ENCODE results near the gene PSD4.

PSD4 gene

DNA sequence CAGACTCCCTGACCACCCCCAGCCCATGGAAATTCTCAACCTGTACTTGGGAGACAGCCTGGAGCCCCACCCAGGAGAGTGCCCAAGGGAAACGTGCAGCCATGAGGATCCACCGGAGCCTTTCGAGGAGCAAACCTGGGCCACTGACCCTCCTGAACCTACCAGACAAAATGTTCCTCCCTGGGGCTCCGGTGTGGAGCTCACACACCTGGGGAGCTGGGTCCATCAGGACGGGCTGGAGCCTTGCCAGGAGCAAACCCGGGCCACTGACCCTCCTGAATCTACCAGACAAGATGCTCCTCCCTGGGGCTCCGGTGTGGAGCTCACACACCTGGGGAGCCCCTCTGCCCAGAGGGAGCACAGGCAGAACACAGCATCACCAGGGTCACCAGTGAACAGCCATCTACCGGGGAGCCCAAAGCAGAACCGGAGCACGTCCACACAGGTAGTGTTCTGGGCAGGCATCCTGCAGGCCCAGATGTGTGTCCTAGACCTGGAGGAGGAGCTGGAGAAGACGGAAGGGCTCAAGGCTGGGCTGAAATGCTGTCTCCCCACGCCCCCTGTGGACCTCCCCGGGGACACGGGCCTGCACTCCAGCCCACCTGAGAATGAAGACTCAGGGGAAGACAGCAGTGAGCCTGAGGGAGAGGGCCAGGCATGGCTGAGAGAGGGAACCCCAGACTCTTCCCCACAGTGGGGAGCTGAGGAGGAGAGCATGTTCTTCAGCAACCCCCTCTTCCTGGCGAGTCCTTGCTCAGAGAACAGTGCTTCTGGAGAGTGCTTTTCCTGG lies 8.9 kb downstream of the PSD4 start:
- H3K27me3 ChIP-seq (ENCODE audit: control insufficient read depth, insufficient read depth, low read length), result no peaks in the 10 kb centered on the region
- H3K4me3 ChIP-seq (ENCODE audit: low read depth, low read length), result no peak overlapping the region
- H3K9ac ChIP-seq (ENCODE audit: low read depth, low read length), result no peak overlapping the region
- H3K4me1 ChIP-seq (ENCODE audit: control insufficient read depth, insufficient read depth, low read length), result peaks cover 4% of the 10 kb centered on the region; the same call in 1 of the 2 replicates
- no peak overlapping the region for H3K27ac ChIP-seq (ENCODE audit: low read depth, low read length)
- H3K36me3 ChIP-seq (ENCODE audit: control insufficient read depth, insufficient read depth, low read length), result no peaks in the 10 kb centered on the region
- no peaks in the 10 kb centered on the region for H3K9me3 ChIP-seq (ENCODE audit: control insufficient read depth, insufficient read depth, low read length)

GRCh38 chr2:113183264-113183663 lies 9.5 kb downstream of the PSD4 start:
- Histone ChIP-seq H3K36me3 (ENCODE audit: control insufficient read depth, insufficient read depth, low read length) (no peaks in the 10 kb centered on the region), H3K9me3 (ENCODE audit: control insufficient read depth, insufficient read depth, low read length) (no peaks in the 10 kb centered on the region), H3K4me3 (ENCODE audit: low read depth, low read length) (no peak overlapping the region), H3K9ac (ENCODE audit: low read depth, low read length) (no peak overlapping the region), H3K27me3 (ENCODE audit: control insufficient read depth, insufficient read depth, low read length) (no peaks in the 10 kb centered on the region), H3K27ac (ENCODE audit: low read depth, low read length) (no peak overlapping the region), H3K4me1 (ENCODE audit: control insufficient read depth, insufficient read depth, low read length) (peaks cover 4% of the 10 kb centered on the region; the same call in 1 of the 2 replicates)

- Histone ChIP-seq H3K27ac (ENCODE audit: low read depth, low read length) (no peak overlapping the region), H3K4me3 (ENCODE audit: low read depth, low read length) (no peak overlapping the region), H3K9me3 (ENCODE audit: control insufficient read depth, insufficient read depth, low read length) (no peaks in the 10 kb centered on the region), H3K36me3 (ENCODE audit: control insufficient read depth, insufficient read depth, low read length) (no peaks in the 10 kb centered on the region), H3K4me1 (ENCODE audit: control insufficient read depth, insufficient read depth, low read length) (peaks cover 4% of the 10 kb centered on the region; the same call in 1 of the 2 replicates), H3K9ac (ENCODE audit: low read depth, low read length) (no peak overlapping the region), H3K27me3 (ENCODE audit: control insufficient read depth, insufficient read depth, low read length) (no peaks in the 10 kb centered on the region)
Observed at GRCh38 chr2:113183703-113184102, 9.9 kb downstream of the PSD4 start.

DNA sequence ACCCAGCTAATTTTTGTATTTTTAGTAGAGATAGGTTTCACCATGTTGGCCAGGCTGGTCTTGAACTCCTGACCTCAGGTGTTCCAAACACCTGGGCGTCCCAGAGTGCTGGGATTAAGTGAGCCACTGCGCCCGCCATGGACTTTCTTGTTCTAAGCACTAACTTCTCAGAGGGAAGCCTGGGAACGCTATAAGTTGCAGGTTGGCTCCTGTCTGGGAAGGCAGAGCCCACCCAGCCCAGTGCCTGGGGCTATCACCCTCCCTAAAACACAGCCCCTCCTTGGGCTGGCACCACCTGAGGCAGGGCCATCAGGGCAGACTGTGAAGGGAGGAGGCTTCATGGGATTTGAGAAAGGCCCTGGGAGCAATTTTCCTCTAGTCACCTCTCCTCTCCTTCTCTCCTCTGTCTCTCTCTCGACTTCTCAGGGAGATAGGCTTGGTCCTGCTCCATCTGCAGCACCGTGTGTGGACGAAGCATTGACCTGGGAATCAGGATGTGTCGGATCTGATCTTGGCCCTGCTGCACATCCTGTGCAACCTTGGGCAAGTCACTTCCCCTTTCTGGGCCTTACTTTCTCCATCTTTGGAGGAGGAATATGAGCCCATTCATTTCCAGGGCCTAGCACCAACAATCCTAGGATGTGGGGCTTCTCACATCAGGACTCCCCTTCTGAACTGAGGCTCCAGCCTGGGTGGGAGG lies 10.9 kb downstream of the PSD4 start:
- no peak overlapping the region for H3K4me3 ChIP-seq (ENCODE audit: low read depth, low read length)
- H3K27ac ChIP-seq (ENCODE audit: low read depth, low read length), result no peak overlapping the region
- peaks cover 4% of the 10 kb centered on the region; the same call in 1 of the 2 replicates for H3K4me1 ChIP-seq (ENCODE audit: control insufficient read depth, insufficient read depth, low read length)
- H3K9ac ChIP-seq (ENCODE audit: low read depth, low read length), result no peak overlapping the region
- no peaks in the 10 kb centered on the region for H3K27me3 ChIP-seq (ENCODE audit: control insufficient read depth, insufficient read depth, low read length)
- no peaks in the 10 kb centered on the region for H3K9me3 ChIP-seq (ENCODE audit: control insufficient read depth, insufficient read depth, low read length)
- H3K36me3 ChIP-seq (ENCODE audit: control insufficient read depth, insufficient read depth, low read length), result no peaks in the 10 kb centered on the region

DNA sequence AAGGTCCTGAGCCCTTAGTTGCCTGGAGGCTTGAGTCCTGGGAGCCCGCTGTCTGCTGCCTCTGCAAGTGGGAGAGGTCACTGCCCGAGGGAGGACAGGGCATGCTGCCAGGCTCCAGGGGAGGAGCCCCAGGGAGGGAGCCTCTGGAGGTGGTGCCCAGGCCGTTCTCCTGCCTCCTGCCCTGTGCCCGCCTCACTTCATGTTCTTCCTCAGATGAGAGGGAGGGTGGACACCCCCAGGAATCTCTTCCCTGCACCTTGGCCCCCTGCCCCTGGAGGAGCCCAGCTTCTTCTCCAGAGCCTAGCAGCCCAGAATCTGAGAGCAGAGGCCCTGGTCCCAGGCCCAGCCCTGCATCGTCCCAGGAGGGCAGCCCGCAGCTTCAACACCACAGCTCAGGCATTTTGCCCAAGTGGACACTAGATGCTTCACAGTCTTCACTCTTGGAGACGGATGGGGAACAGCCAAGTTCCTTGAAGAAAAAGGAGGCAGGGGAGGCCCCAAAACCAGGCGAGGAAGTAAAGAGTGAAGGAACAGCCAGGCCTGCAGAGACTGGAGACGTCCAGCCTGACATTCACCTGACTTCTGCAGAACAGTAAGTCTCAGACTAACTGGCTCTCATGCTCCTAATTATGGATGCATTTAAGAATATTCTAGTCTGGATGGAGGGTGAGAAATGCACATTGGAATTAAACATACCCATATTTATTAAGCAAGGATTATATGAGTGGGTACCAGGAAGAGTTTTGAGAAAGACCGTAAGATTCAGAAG lies 12.1 kb downstream of the PSD4 start:
- H3K27me3 ChIP-seq (ENCODE audit: control insufficient read depth, insufficient read depth, low read length), result no peaks in the 10 kb centered on the region
- no peaks in the 10 kb centered on the region for H3K9me3 ChIP-seq (ENCODE audit: control insufficient read depth, insufficient read depth, low read length)
- no peaks in the 10 kb centered on the region for H3K36me3 ChIP-seq (ENCODE audit: control insufficient read depth, insufficient read depth, low read length)
- no peak overlapping the region for H3K4me3 ChIP-seq (ENCODE audit: low read depth, low read length)
- H3K4me1 ChIP-seq (ENCODE audit: control insufficient read depth, insufficient read depth, low read length), result no peaks in the 10 kb centered on the region
- no peak overlapping the region for H3K27ac ChIP-seq (ENCODE audit: low read depth, low read length)
- no peak overlapping the region for H3K9ac ChIP-seq (ENCODE audit: low read depth, low read length)

DNA sequence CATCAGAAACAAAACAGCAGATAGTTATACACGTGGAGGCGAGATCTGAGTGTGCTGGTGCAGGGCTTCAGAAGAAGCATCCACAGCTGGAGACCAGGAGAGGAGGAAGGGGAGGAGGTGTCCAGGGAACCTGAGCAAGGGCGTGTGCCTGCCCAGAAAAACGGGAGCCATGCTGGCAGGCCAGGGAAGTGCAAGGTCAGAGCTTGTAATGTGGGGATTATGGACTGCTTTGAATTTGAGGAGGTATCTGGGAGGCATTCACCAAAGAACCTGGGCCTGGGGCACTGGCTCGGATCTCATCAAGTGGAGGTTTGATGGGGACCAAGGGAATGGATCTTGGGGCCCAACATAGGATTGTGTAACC lies 12.6 kb downstream of the PSD4 start:
- Histone ChIP-seq H3K36me3 (ENCODE audit: control insufficient read depth, insufficient read depth, low read length) (no peaks in the 10 kb centered on the region), H3K4me1 (ENCODE audit: control insufficient read depth, insufficient read depth, low read length) (no peaks in the 10 kb centered on the region), H3K4me3 (ENCODE audit: low read depth, low read length) (no peak overlapping the region), H3K27me3 (ENCODE audit: control insufficient read depth, insufficient read depth, low read length) (no peaks in the 10 kb centered on the region), H3K9ac (ENCODE audit: low read depth, low read length) (no peak overlapping the region), H3K9me3 (ENCODE audit: control insufficient read depth, insufficient read depth, low read length) (no peaks in the 10 kb centered on the region), H3K27ac (ENCODE audit: low read depth, low read length) (no peak overlapping the region)

- Histone ChIP-seq H3K27me3 (ENCODE audit: control insufficient read depth, insufficient read depth, low read length) (no peaks in the 10 kb centered on the region), H3K36me3 (ENCODE audit: control insufficient read depth, insufficient read depth, low read length) (no peaks in the 10 kb centered on the region), H3K4me1 (ENCODE audit: control insufficient read depth, insufficient read depth, low read length) (no peaks in the 10 kb centered on the region)
Observed at GRCh38 chr2:113187771-113188170, 14.0 kb downstream of the PSD4 start.

GRCh38 chr2:113190871-113191270 lies 17.1 kb downstream of the PSD4 start:
- no peak overlapping the region for H3K27ac ChIP-seq (ENCODE audit: low read depth, low read length)
- no peaks in the 10 kb centered on the region for H3K9me3 ChIP-seq (ENCODE audit: control insufficient read depth, insufficient read depth, low read length)
- no peak overlapping the region for H3K9ac ChIP-seq (ENCODE audit: low read depth, low read length)
- no peaks in the 10 kb centered on the region for H3K4me1 ChIP-seq (ENCODE audit: control insufficient read depth, insufficient read depth, low read length)
- H3K36me3 ChIP-seq (ENCODE audit: control insufficient read depth, insufficient read depth, low read length), result no peaks in the 10 kb centered on the region
- no peak overlapping the region for H3K4me3 ChIP-seq (ENCODE audit: low read depth, low read length)
- no peaks in the 10 kb centered on the region for H3K27me3 ChIP-seq (ENCODE audit: control insufficient read depth, insufficient read depth, low read length)

More at GRCh38 chr2:113187771-113188170, 14.0 kb downstream of the PSD4 start:
- no peaks in the 10 kb centered on the region for H3K9me3 ChIP-seq (ENCODE audit: control insufficient read depth, insufficient read depth, low read length)
- H3K27ac ChIP-seq (ENCODE audit: low read depth, low read length), result no peak overlapping the region
- H3K9ac ChIP-seq (ENCODE audit: low read depth, low read length), result no peak overlapping the region
- no peak overlapping the region for H3K4me3 ChIP-seq (ENCODE audit: low read depth, low read length)

GRCh38 chr2:113192459-113193100 lies 18.8 kb downstream of the PSD4 start:
- Histone ChIP-seq H3K4me3 (ENCODE audit: low read depth, low read length) (no peak overlapping the region), H3K36me3 (ENCODE audit: control insufficient read depth, insufficient read depth, low read length) (no peaks in the 10 kb centered on the region), H3K9me3 (ENCODE audit: control insufficient read depth, insufficient read depth, low read length) (no peaks in the 10 kb centered on the region), H3K4me1 (ENCODE audit: control insufficient read depth, insufficient read depth, low read length) (no peaks in the 10 kb centered on the region), H3K27ac (ENCODE audit: low read depth, low read length) (no peak overlapping the region), H3K27me3 (ENCODE audit: control insufficient read depth, insufficient read depth, low read length) (peaks cover 2% of the 10 kb centered on the region), H3K9ac (ENCODE audit: low read depth, low read length) (no peak overlapping the region)

GRCh38 chr2:113195923-113196501 lies 22.2 kb downstream of the PSD4 start:
- no peaks in the 10 kb centered on the region for H3K4me1 ChIP-seq (ENCODE audit: control insufficient read depth, insufficient read depth, low read length)
- peaks cover 10% of the 10 kb centered on the region for H3K27me3 ChIP-seq (ENCODE audit: control insufficient read depth, insufficient read depth, low read length)
- no peaks in the 10 kb centered on the region for H3K36me3 ChIP-seq (ENCODE audit: control insufficient read depth, insufficient read depth, low read length)
- no peaks in the 10 kb centered on the region for H3K9me3 ChIP-seq (ENCODE audit: control insufficient read depth, insufficient read depth, low read length)
- no peak overlapping the region for H3K9ac ChIP-seq (ENCODE audit: low read depth, low read length)
- no peak overlapping the region for H3K4me3 ChIP-seq (ENCODE audit: low read depth, low read length)
- H3K27ac ChIP-seq (ENCODE audit: low read depth, low read length), result no peak overlapping the region

Measured in HUES48 (cell line).